ENCODE results near the gene NPAS3.
A peak's percentile ranks its signal among the peaks of the same experiment; 100 is the strongest.

Gene NPAS3

GRCh38 chr14:33675415-33676130 lies 736.9 kb downstream of the NPAS3 start:
- Histone ChIP-seq H3K27me3 (ENCODE audit: low read depth) (no peaks in the 10 kb centered on the region), H3K36me3 (replicated peaks) (no peaks in the 10 kb centered on the region), H3K9me3 (no peaks in the 10 kb centered on the region), H3K4me3 (no peak overlapping the region), H3K4me1 (peaks cover 35% of the 10 kb centered on the region)
- in situ Hi-C loops (cut with MboI; ENCODE audit: low sequenced_read_pairs): no loop called here
- no peak for DNase-seq (ENCODE audit: low spot score in 2 of 2)

GRCh38 chr14:33676135-33676566 lies 737.5 kb downstream of the NPAS3 start:
- Histone ChIP-seq H3K9me3 (no peaks in the 10 kb centered on the region), H3K27me3 (ENCODE audit: low read depth) (no peaks in the 10 kb centered on the region), H3K36me3 (replicated peaks) (no peaks in the 10 kb centered on the region), H3K4me3 (no peak overlapping the region), H3K4me1 (peaks cover 38% of the 10 kb centered on the region)
- in situ Hi-C loops (cut with MboI; ENCODE audit: low sequenced_read_pairs): no loop called here
- DNase-seq (ENCODE audit: low spot score in 2 of 2): peak; percentile 75 to 84

- in situ Hi-C loops (cut with MboI; ENCODE audit: low sequenced_read_pairs): no loop called here
- no peak for DNase-seq (ENCODE audit: low spot score in 2 of 2)
- peaks cover 42% of the 10 kb centered on the region for H3K4me1 ChIP-seq
- no peak overlapping the region for H3K4me3 ChIP-seq
- no peaks in the 10 kb centered on the region for H3K9me3 ChIP-seq
- H3K36me3 ChIP-seq (replicated peaks): no peaks in the 10 kb centered on the region
- H3K27me3 ChIP-seq (ENCODE audit: low read depth): no peaks in the 10 kb centered on the region
Measured at GRCh38 chr14:33676891-33677290, 738.2 kb downstream of the NPAS3 start.

GRCh38 chr14:33678005-33678404 lies 739.3 kb downstream of the NPAS3 start:
- no peak overlapping the region for H3K4me3 ChIP-seq
- peaks cover 51% of the 10 kb centered on the region for H3K4me1 ChIP-seq
- no peak for DNase-seq (ENCODE audit: low spot score in 2 of 2)
- no peaks in the 10 kb centered on the region for H3K27me3 ChIP-seq (ENCODE audit: low read depth)
- no peaks in the 10 kb centered on the region for H3K36me3 ChIP-seq (replicated peaks)
- H3K9me3 ChIP-seq: no peaks in the 10 kb centered on the region
- in situ Hi-C loops (cut with MboI; ENCODE audit: low sequenced_read_pairs): no loop called here

- H3K27me3 ChIP-seq (ENCODE audit: low read depth): no peaks in the 10 kb centered on the region
- DNase-seq (ENCODE audit: low spot score in 2 of 2): no peak
- H3K4me1 ChIP-seq: peaks cover 51% of the 10 kb centered on the region
- in situ Hi-C loops (cut with MboI; ENCODE audit: low sequenced_read_pairs): no loop called here
- no peaks in the 10 kb centered on the region for H3K9me3 ChIP-seq
- H3K36me3 ChIP-seq (replicated peaks): no peaks in the 10 kb centered on the region
- H3K4me3 ChIP-seq: no peak overlapping the region
Measured at GRCh38 chr14:33679025-33679424, 740.3 kb downstream of the NPAS3 start.

- peak; percentile 25 to 86 for DNase-seq (ENCODE audit: low spot score in 2 of 2)
- Histone ChIP-seq H3K9me3 (no peaks in the 10 kb centered on the region), H3K4me1 (peaks cover 51% of the 10 kb centered on the region), H3K27me3 (ENCODE audit: low read depth) (no peaks in the 10 kb centered on the region), H3K4me3 (no peak overlapping the region), H3K36me3 (replicated peaks) (no peaks in the 10 kb centered on the region)
- in situ Hi-C loops (cut with MboI; ENCODE audit: low sequenced_read_pairs): no loop called here
Measured at GRCh38 chr14:33679461-33680225, 741.0 kb downstream of the NPAS3 start.

- Histone ChIP-seq H3K27me3 (ENCODE audit: low read depth) (no peaks in the 10 kb centered on the region), H3K9me3 (no peaks in the 10 kb centered on the region), H3K4me1 (peaks cover 47% of the 10 kb centered on the region), H3K4me3 (no peak overlapping the region), H3K36me3 (replicated peaks) (no peaks in the 10 kb centered on the region)
- in situ Hi-C loops (cut with MboI; ENCODE audit: low sequenced_read_pairs): no loop called here
- no peak for DNase-seq (ENCODE audit: low spot score in 2 of 2)
Measured at GRCh38 chr14:33680873-33681272, 742.2 kb downstream of the NPAS3 start.

- Histone ChIP-seq H3K36me3 (replicated peaks) (no peaks in the 10 kb centered on the region), H3K27me3 (ENCODE audit: low read depth) (no peaks in the 10 kb centered on the region), H3K4me3 (no peak overlapping the region), H3K4me1 (peaks cover 34% of the 10 kb centered on the region), H3K9me3 (no peaks in the 10 kb centered on the region)
- in situ Hi-C loops (cut with MboI; ENCODE audit: low sequenced_read_pairs): no loop called here
- peak in 1 of 2 experiments; percentile 32 for DNase-seq (ENCODE audit: low spot score in 2 of 2)
Measured at GRCh38 chr14:33682760-33683159, 744.1 kb downstream of the NPAS3 start.

GRCh38 chr14:33685026-33685425 lies 746.3 kb downstream of the NPAS3 start:
- no peak for DNase-seq (ENCODE audit: low spot score in 2 of 2)
- in situ Hi-C loops (cut with MboI; ENCODE audit: low sequenced_read_pairs): no loop called here
- no peaks in the 10 kb centered on the region; the same call in 1 of the 2 replicates for H3K27me3 ChIP-seq (ENCODE audit: low read depth)

GRCh38 chr14:33685698-33686097 lies 747.0 kb downstream of the NPAS3 start:
- Histone ChIP-seq H3K36me3 (replicated peaks) (no peaks in the 10 kb centered on the region), H3K4me3 (no peak overlapping the region), H3K27me3 (ENCODE audit: low read depth) (no peaks in the 10 kb centered on the region; the same call in 1 of the 2 replicates), H3K4me1 (peaks cover 16% of the 10 kb centered on the region), H3K9me3 (no peaks in the 10 kb centered on the region)
- in situ Hi-C loops (cut with MboI; ENCODE audit: low sequenced_read_pairs): no loop called here
- DNase-seq (ENCODE audit: low spot score in 2 of 2): no peak

More at GRCh38 chr14:33685026-33685425, 746.3 kb downstream of the NPAS3 start:
- H3K36me3 ChIP-seq (replicated peaks): no peaks in the 10 kb centered on the region
- H3K4me3 ChIP-seq: no peak overlapping the region
- no peaks in the 10 kb centered on the region for H3K9me3 ChIP-seq
- H3K4me1 ChIP-seq: peaks cover 20% of the 10 kb centered on the region

GRCh38 chr14:33686218-33686617 lies 747.5 kb downstream of the NPAS3 start:
- no peaks in the 10 kb centered on the region; the same call in 1 of the 2 replicates for H3K27me3 ChIP-seq (ENCODE audit: low read depth)
- no peaks in the 10 kb centered on the region for H3K36me3 ChIP-seq (replicated peaks)
- no peak for DNase-seq (ENCODE audit: low spot score in 2 of 2)
- no peak overlapping the region for H3K4me3 ChIP-seq
- H3K4me1 ChIP-seq: peaks cover 13% of the 10 kb centered on the region
- no peaks in the 10 kb centered on the region for H3K9me3 ChIP-seq
- in situ Hi-C loops (cut with MboI; ENCODE audit: low sequenced_read_pairs): no loop called here

- in situ Hi-C loops (cut with MboI; ENCODE audit: low sequenced_read_pairs): no loop called here
- no peak overlapping the region for H3K4me3 ChIP-seq
- DNase-seq (ENCODE audit: low spot score in 2 of 2): no peak
- H3K9me3 ChIP-seq: no peaks in the 10 kb centered on the region
- H3K4me1 ChIP-seq: peaks cover 10% of the 10 kb centered on the region
- no peaks in the 10 kb centered on the region for H3K36me3 ChIP-seq (replicated peaks)
- no peaks in the 10 kb centered on the region; the same call in 1 of the 2 replicates for H3K27me3 ChIP-seq (ENCODE audit: low read depth)
Measured at GRCh38 chr14:33686856-33687255, 748.2 kb downstream of the NPAS3 start.

- in situ Hi-C loops (cut with MboI; ENCODE audit: low sequenced_read_pairs): no loop called here
- H3K4me1 ChIP-seq: peaks cover 11% of the 10 kb centered on the region
Measured at GRCh38 chr14:33689680-33690079, 751.0 kb downstream of the NPAS3 start.

GRCh38 chr14:33691907-33692306 lies 753.2 kb downstream of the NPAS3 start:
- Histone ChIP-seq H3K9me3 (no peaks in the 10 kb centered on the region), H3K4me3 (no peak overlapping the region), H3K36me3 (replicated peaks) (no peaks in the 10 kb centered on the region), H3K27me3 (ENCODE audit: low read depth) (peaks cover 6% of the 10 kb centered on the region; the same call in 1 of the 2 replicates), H3K4me1 (peaks cover 11% of the 10 kb centered on the region)
- in situ Hi-C loops (cut with MboI; ENCODE audit: low sequenced_read_pairs): no loop called here
- DNase-seq (ENCODE audit: low spot score in 2 of 2): no peak

More at GRCh38 chr14:33689680-33690079, 751.0 kb downstream of the NPAS3 start:
- peaks cover 3% of the 10 kb centered on the region; the same call in 1 of the 2 replicates for H3K27me3 ChIP-seq (ENCODE audit: low read depth)
- no peak for DNase-seq (ENCODE audit: low spot score in 2 of 2)
- no peaks in the 10 kb centered on the region for H3K9me3 ChIP-seq
- H3K36me3 ChIP-seq (replicated peaks): no peaks in the 10 kb centered on the region
- no peak overlapping the region for H3K4me3 ChIP-seq

Data from HAP-1 (cell line).